Measurements from ENCODE around the gene ZNF511. TPM values are rescaled to one million over a fixed set of nuclear protein-coding genes. Genes with fewer than 3 reads are reported as not detected.

Gene ZNF511
- total and polyA plus RNA-seq, 9 of the 15 experiments (the other 6 are each of a cell fraction or from before 2014, with no cell fraction given), result 0.61 to 69.3 (median 40.1) TPM

- no peak for TF ChIP-seq ZKSCAN8 (CRISPR knock-in tag; IDR thresholded peaks at IDR 0.05)
- TF ChIP-seq GATAD2B (IDR thresholded peaks at IDR 0.05; ENCODE audit: borderline replicate concordance), result no peak
- no peak for TF ChIP-seq ZC3H11A (IDR thresholded peaks at IDR 0.05; ENCODE audit: low read depth, low read length)
- TF ChIP-seq, protein P1, sequence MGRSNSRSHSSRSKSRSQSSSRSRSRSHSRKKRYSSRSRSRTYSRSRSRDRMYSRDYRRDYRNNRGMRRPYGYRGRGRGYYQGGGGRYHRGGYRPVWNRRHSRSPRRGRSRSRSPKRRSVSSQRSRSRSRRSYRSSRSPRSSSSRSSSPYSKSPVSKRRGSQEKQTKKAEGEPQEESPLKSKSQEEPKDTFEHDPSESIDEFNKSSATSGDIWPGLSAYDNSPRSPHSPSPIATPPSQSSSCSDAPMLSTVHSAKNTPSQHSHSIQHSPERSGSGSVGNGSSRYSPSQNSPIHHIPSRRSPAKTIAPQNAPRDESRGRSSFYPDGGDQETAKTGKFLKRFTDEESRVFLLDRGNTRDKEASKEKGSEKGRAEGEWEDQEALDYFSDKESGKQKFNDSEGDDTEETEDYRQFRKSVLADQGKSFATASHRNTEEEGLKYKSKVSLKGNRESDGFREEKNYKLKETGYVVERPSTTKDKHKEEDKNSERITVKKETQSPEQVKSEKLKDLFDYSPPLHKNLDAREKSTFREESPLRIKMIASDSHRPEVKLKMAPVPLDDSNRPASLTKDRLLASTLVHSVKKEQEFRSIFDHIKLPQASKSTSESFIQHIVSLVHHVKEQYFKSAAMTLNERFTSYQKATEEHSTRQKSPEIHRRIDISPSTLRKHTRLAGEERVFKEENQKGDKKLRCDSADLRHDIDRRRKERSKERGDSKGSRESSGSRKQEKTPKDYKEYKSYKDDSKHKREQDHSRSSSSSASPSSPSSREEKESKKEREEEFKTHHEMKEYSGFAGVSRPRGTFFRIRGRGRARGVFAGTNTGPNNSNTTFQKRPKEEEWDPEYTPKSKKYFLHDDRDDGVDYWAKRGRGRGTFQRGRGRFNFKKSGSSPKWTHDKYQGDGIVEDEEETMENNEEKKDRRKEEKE (IDR thresholded peaks at IDR 0.05; ENCODE audit: borderline replicate concordance in 1 of 2, control insufficient read depth in 1 of 2, low read depth in 2 of 2, low read length in 1 of 2), result no peak
- TF ChIP-seq ETS1 (conservative IDR thresholded peaks at IDR 0.05; ENCODE audit: control insufficient read depth, low read depth, low read length), result no peak
- TF ChIP-seq RNF2 (IDR thresholded peaks at IDR 0.05), result no peak
- TF ChIP-seq SNAPC5 (CRISPR knock-in tag; IDR thresholded peaks at IDR 0.05), result no peak
- no peak for TF ChIP-seq STAT5A (IDR thresholded peaks at IDR 0.05; ENCODE audit: borderline replicate concordance, low read length)
- TF ChIP-seq MAZ (CRISPR knock-in tag; conservative IDR thresholded peaks at IDR 0.05 in 1 of 2, IDR thresholded peaks at IDR 0.05 in 1 of 2), result peak; percentile 40 to 75; a peak in 3 of 4 replicates
- no peak for TF ChIP-seq HDAC6 (IDR thresholded peaks at IDR 0.05; ENCODE audit: low read depth, low read length)
- TF ChIP-seq TCF7L2 (IDR thresholded peaks at IDR 0.05; ENCODE audit: low read depth, low read length), result no peak
- TF ChIP-seq PRPF4 (IDR thresholded peaks at IDR 0.05; ENCODE audit: insufficient read depth, low read depth, low read length, poor library complexity, severe bottlenecking), result no peak
- no peak for TF ChIP-seq ZNF76 (CRISPR knock-in tag; IDR thresholded peaks at IDR 0.05; ENCODE audit: borderline replicate concordance)
- TF ChIP-seq, protein P2, sequence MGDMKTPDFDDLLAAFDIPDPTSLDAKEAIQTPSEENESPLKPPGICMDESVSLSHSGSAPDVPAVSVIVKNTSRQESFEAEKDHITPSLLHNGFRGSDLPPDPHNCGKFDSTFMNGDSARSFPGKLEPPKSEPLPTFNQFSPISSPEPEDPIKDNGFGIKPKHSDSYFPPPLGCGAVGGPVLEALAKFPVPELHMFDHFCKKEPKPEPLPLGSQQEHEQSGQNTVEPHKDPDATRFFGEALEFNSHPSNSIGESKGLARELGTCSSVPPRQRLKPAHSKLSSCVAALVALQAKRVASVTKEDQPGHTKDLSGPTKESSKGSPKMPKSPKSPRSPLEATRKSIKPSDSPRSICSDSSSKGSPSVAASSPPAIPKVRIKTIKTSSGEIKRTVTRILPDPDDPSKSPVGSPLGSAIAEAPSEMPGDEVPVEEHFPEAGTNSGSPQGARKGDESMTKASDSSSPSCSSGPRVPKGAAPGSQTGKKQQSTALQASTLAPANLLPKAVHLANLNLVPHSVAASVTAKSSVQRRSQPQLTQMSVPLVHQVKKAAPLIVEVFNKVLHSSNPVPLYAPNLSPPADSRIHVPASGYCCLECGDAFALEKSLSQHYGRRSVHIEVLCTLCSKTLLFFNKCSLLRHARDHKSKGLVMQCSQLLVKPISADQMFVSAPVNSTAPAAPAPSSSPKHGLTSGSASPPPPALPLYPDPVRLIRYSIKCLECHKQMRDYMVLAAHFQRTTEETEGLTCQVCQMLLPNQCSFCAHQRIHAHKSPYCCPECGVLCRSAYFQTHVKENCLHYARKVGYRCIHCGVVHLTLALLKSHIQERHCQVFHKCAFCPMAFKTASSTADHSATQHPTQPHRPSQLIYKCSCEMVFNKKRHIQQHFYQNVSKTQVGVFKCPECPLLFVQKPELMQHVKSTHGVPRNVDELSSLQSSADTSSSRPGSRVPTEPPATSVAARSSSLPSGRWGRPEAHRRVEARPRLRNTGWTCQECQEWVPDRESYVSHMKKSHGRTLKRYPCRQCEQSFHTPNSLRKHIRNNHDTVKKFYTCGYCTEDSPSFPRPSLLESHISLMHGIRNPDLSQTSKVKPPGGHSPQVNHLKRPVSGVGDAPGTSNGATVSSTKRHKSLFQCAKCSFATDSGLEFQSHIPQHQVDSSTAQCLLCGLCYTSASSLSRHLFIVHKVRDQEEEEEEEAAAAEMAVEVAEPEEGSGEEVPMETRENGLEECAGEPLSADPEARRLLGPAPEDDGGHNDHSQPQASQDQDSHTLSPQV (IDR thresholded peaks at IDR 0.05), result no peak
- TF ChIP-seq RFX7 (CRISPR knock-in tag; IDR thresholded peaks at IDR 0.05), result no peak
- TF ChIP-seq ELF4 (CRISPR knock-in tag; IDR thresholded peaks at IDR 0.05), result no peak
- TF ChIP-seq, protein P3, sequence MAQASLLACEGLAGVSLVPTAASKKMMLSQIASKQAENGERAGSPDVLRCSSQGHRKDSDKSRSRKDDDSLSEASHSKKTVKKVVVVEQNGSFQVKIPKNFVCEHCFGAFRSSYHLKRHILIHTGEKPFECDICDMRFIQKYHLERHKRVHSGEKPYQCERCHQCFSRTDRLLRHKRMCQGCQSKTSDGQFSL (CRISPR knock-in tag; IDR thresholded peaks at IDR 0.05), result 0 out of 2 replicates have a peak, but pooled peaks have one; percentile 18
- TF ChIP-seq, protein P3 (tag; IDR thresholded peaks at IDR 0.05), result no peak
These were observed 9.9 kb downstream of the ZNF511 start (continued) for GRCh38 chr10:133318494-133319127.

Measured in K562 (cell line).